ENCODE measurements around the gene TOP1. TPM values are rescaled to one million over a fixed set of nuclear protein-coding genes. Genes with fewer than 3 reads are reported as not detected.
"Not testable (repeated sequence)": the region's sequence is repeated elsewhere in the genome, so short reads cannot be mapped to it uniquely, and the experiment has no call there.

TOP1 gene
- polyA plus RNA-seq, 4 donors, result 107 to 115 (median 111) TPM

GRCh38 chr20:41086402-41087324 lies 58.0 kb downstream of the TOP1 start:
- DNase-seq (ENCODE audit: low read depth in 4 of 4, low spot score in 2 of 4), result no peak

GRCh38 chr20:41087325-41087685 lies 58.7 kb downstream of the TOP1 start:
- DNase-seq (ENCODE audit: low read depth in 4 of 4, low spot score in 2 of 4), result no peak

- no peak for DNase-seq (ENCODE audit: low read depth in 4 of 4, low spot score in 2 of 4)
Observed at GRCh38 chr20:41087777-41088176, 59.2 kb downstream of the TOP1 start.

GRCh38 chr20:41089555-41089954 lies 60.9 kb downstream of the TOP1 start:
- DNase-seq (ENCODE audit: low read depth in 4 of 4, low spot score in 2 of 4), result no peak

- no peak for DNase-seq (ENCODE audit: low read depth in 4 of 4, low spot score in 2 of 4)
Observed at GRCh38 chr20:41091927-41092326, 63.3 kb downstream of the TOP1 start.

- DNase-seq (ENCODE audit: low read depth in 4 of 4, low spot score in 2 of 4), result no peak
Observed at GRCh38 chr20:41094353-41095055, 65.9 kb downstream of the TOP1 start.

- DNase-seq (ENCODE audit: low read depth in 4 of 4, low spot score in 2 of 4), result peak in 2 of 4 donors; percentile 44 to 47
Observed at GRCh38 chr20:41095110-41095969, 66.7 kb downstream of the TOP1 start.

- no peak for DNase-seq (ENCODE audit: low read depth in 4 of 4, low spot score in 2 of 4)
Observed at GRCh38 chr20:41098703-41099250, 70.2 kb downstream of the TOP1 start.

GRCh38 chr20:41100001-41100480 lies 71.4 kb downstream of the TOP1 start:
- DNase-seq (ENCODE audit: low read depth in 4 of 4, low spot score in 2 of 4), result no peak

- no peak for DNase-seq (ENCODE audit: low read depth in 4 of 4, low spot score in 2 of 4)
Observed at GRCh38 chr20:41101660-41102059, 73.0 kb downstream of the TOP1 start.

GRCh38 chr20:41108531-41108930 lies 79.9 kb downstream of the TOP1 start:
- no peak for DNase-seq (ENCODE audit: low read depth in 4 of 4, low spot score in 2 of 4)

- DNase-seq (ENCODE audit: low read depth in 4 of 4, low spot score in 2 of 4), result no peak
Observed at GRCh38 chr20:41110012-41110411, 81.4 kb downstream of the TOP1 start.

GRCh38 chr20:41110930-41111577 lies 82.4 kb downstream of the TOP1 start:
- no peak for DNase-seq (ENCODE audit: low read depth in 4 of 4, low spot score in 2 of 4)

- no peak for DNase-seq (ENCODE audit: low read depth in 4 of 4, low spot score in 2 of 4)
Observed at GRCh38 chr20:41111578-41111951, 82.9 kb downstream of the TOP1 start.

GRCh38 chr20:41116282-41116956 lies 87.8 kb downstream of the TOP1 start:
- no peak for DNase-seq (ENCODE audit: low read depth in 4 of 4, low spot score in 2 of 4)

GRCh38 chr20:41118159-41118558 lies 89.5 kb downstream of the TOP1 start:
- DNase-seq (ENCODE audit: low read depth in 4 of 4, low spot score in 2 of 4), result not testable (repeated sequence)

GRCh38 chr20:41118632-41119031 lies 90.0 kb downstream of the TOP1 start:
- no peak for DNase-seq (ENCODE audit: low read depth in 4 of 4, low spot score in 2 of 4)

GRCh38 chr20:41119614-41120561 lies 91.3 kb downstream of the TOP1 start:
- DNase-seq (ENCODE audit: low read depth in 4 of 4, low spot score in 2 of 4), result no peak
